Lung (tissue), 12 donors: ENCODE results near the gene STX18. TPM values are rescaled to one million over a fixed set of nuclear protein-coding genes. Genes with fewer than 3 reads are reported as not detected.

Experiments
- ATAC-seq: fragments of 200-7000 bp; cut with Tn5 transposase; one replicate; pipeline ENCODE4 v1.9.1; 2020; ENCODE audit warnings: moderate number of reproducible peaks; ENCODE audit not compliant: insufficient read depth, low FRiP score
- DNase-seq, 3 donors: peaks; one replicate each; pipeline ENCODE4 v3.0.0-alpha.2; 2013 to 2017
- H3K27ac ChIP-seq, 2 donors: one replicate each; pipeline ENCODE4 v1.5.1; 2013; ENCODE audit warnings: mild to moderate bottlenecking in 2 of 2, moderate library complexity in 2 of 2, control low read depth in 1 of 2, inconsistent platforms in 1 of 2, low read depth in 1 of 2, low read length in 1 of 2
- H3K27me3 ChIP-seq, 3 donors: one replicate each; pipeline ENCODE4 v1.5.1; 2013; ENCODE audit warnings: low read length in 2 of 3; ENCODE audit not compliant: control insufficient read depth in 3 of 3, insufficient read depth in 3 of 3
- H3K36me3 ChIP-seq, 4 donors: one replicate each; pipeline ENCODE4 v1.5.1; 2013; ENCODE audit warnings: low read length in 4 of 4, mild to moderate bottlenecking in 1 of 4, moderate library complexity in 1 of 4; ENCODE audit not compliant: control insufficient read depth in 4 of 4, insufficient read depth in 4 of 4
- H3K4me1 ChIP-seq, 5 donors: one replicate each; pipeline ENCODE4 v1.5.1; 2013; ENCODE audit warnings: low read length in 5 of 5, mild to moderate bottlenecking in 2 of 5, moderate library complexity in 1 of 5; ENCODE audit not compliant: control insufficient read depth in 5 of 5, insufficient read depth in 5 of 5
- H3K4me3 ChIP-seq: one replicate; pipeline ENCODE4 v1.5.1; 2013; ENCODE audit warnings: mild to moderate bottlenecking, control low read depth, moderate library complexity
- H3K9ac ChIP-seq, 2 donors: one replicate each; pipeline ENCODE4 v1.5.1; 2013; ENCODE audit warnings: low read length in 2 of 2, control low read depth in 1 of 2; ENCODE audit not compliant: insufficient read depth in 1 of 2
- H3K9me3 ChIP-seq, 4 donors: one replicate each; pipeline ENCODE4 v1.5.1; 2013; ENCODE audit warnings: low read length in 3 of 4, mild to moderate bottlenecking in 1 of 4, moderate library complexity in 1 of 4; ENCODE audit not compliant: control insufficient read depth in 4 of 4, insufficient read depth in 3 of 4
- WGBS, 2 donors: extraction: QIAGEN DNeasy Blood & Tissue Kit; methylation state at CpG; one replicate each; pipeline ENCODE4 v1.1.7; 2013; 5-methylcytosine and 5-hydroxymethylcytosine counted together
- polyA plus RNA-seq, 2 donors: library from polyadenylated mRNA; stranded (reverse); fragments of 200-250 nt; gene quantifications; one replicate each; pipeline ENCODE4 v1.2.1, GENCODE V29; 2013
- total RNA-seq, 2 donors: library from RNA; depleted of rRNA in 1 of 2; stranded (reverse); fragments of >200 nt in 1 of 2; gene quantifications; one replicate each; pipeline ENCODE4 v1.2.1, GENCODE V29; 2014 to 2021
- TF ChIP-seq, protein P1 (sequence below): IDR thresholded peaks from 2 replicates; pipeline ENCODE4 v1.5.1; 2012; ENCODE audit warnings: mild to moderate bottlenecking; ENCODE audit errors: control extremely low read depth, extremely low read depth
- donor health status: control.
- donor health status: control.
- donor health status: Bipolar disorder and iron deficiency.
- donor health status: healthy.
- donor health status: DM: yes; HTN: yes; CAD: no.

Gene STX18
- total and polyA plus RNA-seq, 4 donors, result 16.2 to 34.1 (median 24.8) TPM

DNA sequence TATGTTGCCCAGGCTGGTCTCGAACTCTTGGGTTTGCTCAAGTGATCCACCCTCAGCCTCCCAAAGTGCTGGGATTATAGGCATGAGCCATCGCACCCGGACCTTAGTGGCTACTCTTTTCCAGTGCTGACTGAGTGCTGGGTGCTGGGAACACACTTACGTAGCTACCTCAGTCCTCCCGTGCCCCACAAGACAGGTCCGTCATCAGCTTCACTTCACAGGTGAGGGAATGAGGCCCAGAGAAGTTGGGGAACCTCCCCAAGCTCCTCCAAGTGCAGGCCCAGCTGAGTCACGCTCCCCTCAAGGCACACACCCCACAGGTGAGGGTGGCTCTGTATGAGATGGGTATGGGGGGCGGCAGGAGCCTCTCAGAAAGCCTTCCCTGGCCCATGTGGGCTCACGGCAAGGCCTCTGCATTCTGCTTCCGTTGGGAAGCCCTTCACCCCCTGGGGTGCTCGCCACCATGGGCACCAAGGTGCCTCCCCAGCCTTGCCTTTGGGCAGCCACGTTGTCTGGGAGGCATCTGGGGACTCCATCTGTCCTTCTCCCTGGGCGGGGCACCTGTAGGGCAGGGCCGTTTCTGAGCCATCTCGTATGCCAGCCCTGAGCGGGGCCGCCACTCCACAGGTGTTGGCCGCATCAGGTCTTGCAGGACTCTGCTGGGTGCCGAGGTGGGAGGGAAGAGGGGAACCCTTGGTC, 126.6 kb downstream of the STX18 start:
- ATAC-seq, result no peak
- Histone ChIP-seq H3K9ac (no peak overlapping the region), H3K36me3 (peaks cover 18 to 26% (median 20%) of the 10 kb centered on the region in 4 donors), H3K4me3 (no peak overlapping the region), H3K4me1 (no peaks in the 10 kb centered on the region), H3K27ac (no peak overlapping the region), H3K9me3 (peaks cover 0 to 2% (median 0%) of the 10 kb centered on the region in 4 donors), H3K27me3 (no peaks in the 10 kb centered on the region)
- TF ChIP-seq, protein P1, sequence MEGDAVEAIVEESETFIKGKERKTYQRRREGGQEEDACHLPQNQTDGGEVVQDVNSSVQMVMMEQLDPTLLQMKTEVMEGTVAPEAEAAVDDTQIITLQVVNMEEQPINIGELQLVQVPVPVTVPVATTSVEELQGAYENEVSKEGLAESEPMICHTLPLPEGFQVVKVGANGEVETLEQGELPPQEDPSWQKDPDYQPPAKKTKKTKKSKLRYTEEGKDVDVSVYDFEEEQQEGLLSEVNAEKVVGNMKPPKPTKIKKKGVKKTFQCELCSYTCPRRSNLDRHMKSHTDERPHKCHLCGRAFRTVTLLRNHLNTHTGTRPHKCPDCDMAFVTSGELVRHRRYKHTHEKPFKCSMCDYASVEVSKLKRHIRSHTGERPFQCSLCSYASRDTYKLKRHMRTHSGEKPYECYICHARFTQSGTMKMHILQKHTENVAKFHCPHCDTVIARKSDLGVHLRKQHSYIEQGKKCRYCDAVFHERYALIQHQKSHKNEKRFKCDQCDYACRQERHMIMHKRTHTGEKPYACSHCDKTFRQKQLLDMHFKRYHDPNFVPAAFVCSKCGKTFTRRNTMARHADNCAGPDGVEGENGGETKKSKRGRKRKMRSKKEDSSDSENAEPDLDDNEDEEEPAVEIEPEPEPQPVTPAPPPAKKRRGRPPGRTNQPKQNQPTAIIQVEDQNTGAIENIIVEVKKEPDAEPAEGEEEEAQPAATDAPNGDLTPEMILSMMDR, result no peak
- 96 to 97% methylated on average over 19 of the region's 19 CpGs for WGBS, 2 donors
- no peak for DNase-seq

DNA sequence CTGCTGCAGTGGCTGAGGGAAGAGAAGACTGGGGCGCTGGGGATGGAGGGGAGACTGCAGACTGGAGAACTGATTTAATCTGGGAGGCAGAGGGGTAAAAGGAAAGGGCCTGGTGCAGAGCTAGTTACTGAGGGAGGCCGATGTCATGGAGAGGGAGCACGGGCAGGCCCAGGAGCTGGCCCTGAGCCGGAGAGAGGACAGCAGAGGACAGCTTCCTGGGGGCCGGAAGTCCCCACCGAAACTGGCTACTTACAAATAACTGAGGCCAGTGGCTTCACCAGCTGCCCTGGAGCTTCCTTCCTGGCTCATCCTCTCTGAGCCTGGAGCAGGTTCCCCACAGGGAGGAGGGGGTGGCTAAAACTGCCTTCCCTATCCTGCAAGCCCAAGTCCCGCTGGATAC, 128.0 kb downstream of the STX18 start:
- peaks cover 0 to 2% (median 0%) of the 10 kb centered on the region in 4 donors for H3K9me3 ChIP-seq
- H3K4me1 ChIP-seq, result no peaks in the 10 kb centered on the region
- WGBS, 2 donors, result 84 to 88% methylated on average over 7 of the region's 7 CpGs
- no peak overlapping the region for H3K9ac ChIP-seq
- H3K4me3 ChIP-seq, result no peak overlapping the region
- H3K27me3 ChIP-seq, result no peaks in the 10 kb centered on the region
- peaks cover 3 to 17% (median 8%) of the 10 kb centered on the region in 4 donors for H3K36me3 ChIP-seq
- TF ChIP-seq, protein P1, result no peak
- DNase-seq (no peak), ATAC-seq (no peak)
- H3K27ac ChIP-seq, result no peak overlapping the region

DNA sequence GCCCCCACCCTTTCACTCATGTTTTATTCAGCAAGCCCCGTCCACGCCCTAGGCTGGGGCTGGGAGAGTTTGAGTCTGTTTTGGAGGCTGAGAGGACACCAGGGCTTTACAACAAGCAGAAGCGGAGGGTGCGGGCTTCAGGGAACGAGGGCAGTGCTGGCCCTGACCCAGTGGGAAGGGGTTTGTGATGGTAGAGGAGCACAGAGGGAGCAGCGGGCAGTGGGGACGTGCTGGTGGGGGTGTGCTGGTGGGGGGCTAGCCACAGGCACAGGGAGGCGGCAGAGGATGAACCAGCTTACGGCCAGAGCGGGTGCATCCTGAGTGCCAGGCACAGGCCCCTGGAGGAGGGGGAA, 128.5 kb downstream of the STX18 start:
- Histone ChIP-seq H3K9me3 (peaks cover 0 to 2% (median 0%) of the 10 kb centered on the region in 4 donors), H3K27ac (no peak overlapping the region), H3K9ac (no peak overlapping the region), H3K4me1 (no peaks in the 10 kb centered on the region), H3K27me3 (no peaks in the 10 kb centered on the region), H3K36me3 (peaks cover 0 to 13% (median 5%) of the 10 kb centered on the region in 4 donors), H3K4me3 (no peak overlapping the region)
- WGBS, 2 donors, result 90 to 92% methylated on average over 10 of the region's 10 CpGs
- ATAC-seq, result no peak
- TF ChIP-seq, protein P1, result no peak
- no peak for DNase-seq
